HEK293 (cell line): ENCODE data around the gene RNU7-1.

Experiments
- CTCF ChIA-PET: fragments of 350-600 bp; formaldehyde crosslinking; extraction: SDS; loops from one replicate; lab custom pipeline; 2021; ENCODE audit warnings: antibody characterized with exemption; lab: Yijun Ruan, JAX
- POLR2A ChIA-PET: fragments of 300-600 bp; formaldehyde crosslinking; extraction: SDS; loops from one replicate; lab custom pipeline; 2020; ENCODE audit warnings: antibody characterized with exemption, inconsistent platforms; lab: Yijun Ruan, JAX
- H3K27ac ChIP-seq: fragments of 200-500 bp; sonication (Bioruptor generic); 2 replicates; pipeline ENCODE4 v1.5.1; 2014; ENCODE audit warnings: low read depth, low read length, control low read depth, inconsistent platforms; ENCODE audit errors: extremely low read depth
- H3K36me3 ChIP-seq, 2 experiments: fragments of 200-500 bp in 1 of 2; sonication (Bioruptor generic) in 1 of 2; 1 replicate in 1 of 2; 2 replicates in 1 of 2; pipeline ENCODE4 v1.5.1; 2014 to 2017; ENCODE audit warnings: inconsistent platforms in 2 of 2, low read length in 2 of 2; ENCODE audit not compliant: control insufficient read depth in 2 of 2, insufficient read depth in 1 of 2
- H3K4me1 ChIP-seq: fragments of 200-500 bp; sonication (Bioruptor generic); 2 replicates; pipeline ENCODE4 v1.5.1; 2014; ENCODE audit warnings: mild to moderate bottlenecking, low read length, inconsistent platforms; ENCODE audit not compliant: control insufficient read depth, insufficient read depth
- H3K4me3 ChIP-seq: 2 replicates; pipeline ENCODE4 v1.5.1; 2011; ENCODE audit warnings: low read depth, mild to moderate bottlenecking, control low read depth, low read length, moderate library complexity
- H3K9me3 ChIP-seq: fragments of 200-500 bp; sonication (Bioruptor generic); 2 replicates; pipeline ENCODE4 v1.5.1; 2014; ENCODE audit warnings: low read depth, low read length, inconsistent platforms; ENCODE audit not compliant: control insufficient read depth, insufficient read depth
- GLIS2 ChIP-seq: fragments of 450-650 bp; formaldehyde crosslinking; IDR thresholded peaks from 2 replicates; pipeline ENCODE4 v1.5.1; 2016; ENCODE audit warnings: missing biosample characterization, missing genetic modification characterization
- ZNF112 ChIP-seq: fragments of 450-650 bp; formaldehyde crosslinking; IDR thresholded peaks from 2 replicates; pipeline ENCODE4 v1.5.0; 2017; ENCODE audit warnings: missing biosample characterization, missing genetic modification characterization
- ZNF223 ChIP-seq: fragments of 450-650 bp; formaldehyde crosslinking; IDR thresholded peaks from 2 replicates; pipeline ENCODE4 v1.5.1; 2016; ENCODE audit warnings: missing biosample characterization, missing genetic modification characterization
- ZNF266 ChIP-seq: fragments of 450-650 bp; formaldehyde crosslinking; IDR thresholded peaks from 2 replicates; pipeline ENCODE4 v1.5.1; 2016; ENCODE audit warnings: missing biosample characterization, missing genetic modification characterization, low read depth
- TF ChIP-seq, protein P1 (sequence below): fragments of 450-650 bp; formaldehyde crosslinking; IDR thresholded peaks from 2 replicates; pipeline ENCODE4 v1.5.1; 2016; ENCODE audit warnings: missing biosample characterization, missing genetic modification characterization
- TF ChIP-seq, protein P2 (sequence below): fragments of 450-650 bp; formaldehyde crosslinking; conservative IDR thresholded peaks from 2 replicates; pipeline ENCODE4 v1.5.1; 2016; ENCODE audit warnings: low read depth, missing biosample characterization, missing genetic modification characterization
- TF ChIP-seq, protein P3 (sequence below): fragments of 450-650 bp; formaldehyde crosslinking; conservative IDR thresholded peaks from 2 replicates; pipeline ENCODE4 v1.5.1; 2016; ENCODE audit warnings: low read depth, missing biosample characterization, missing genetic modification characterization

Gene RNU7-1

DNA sequence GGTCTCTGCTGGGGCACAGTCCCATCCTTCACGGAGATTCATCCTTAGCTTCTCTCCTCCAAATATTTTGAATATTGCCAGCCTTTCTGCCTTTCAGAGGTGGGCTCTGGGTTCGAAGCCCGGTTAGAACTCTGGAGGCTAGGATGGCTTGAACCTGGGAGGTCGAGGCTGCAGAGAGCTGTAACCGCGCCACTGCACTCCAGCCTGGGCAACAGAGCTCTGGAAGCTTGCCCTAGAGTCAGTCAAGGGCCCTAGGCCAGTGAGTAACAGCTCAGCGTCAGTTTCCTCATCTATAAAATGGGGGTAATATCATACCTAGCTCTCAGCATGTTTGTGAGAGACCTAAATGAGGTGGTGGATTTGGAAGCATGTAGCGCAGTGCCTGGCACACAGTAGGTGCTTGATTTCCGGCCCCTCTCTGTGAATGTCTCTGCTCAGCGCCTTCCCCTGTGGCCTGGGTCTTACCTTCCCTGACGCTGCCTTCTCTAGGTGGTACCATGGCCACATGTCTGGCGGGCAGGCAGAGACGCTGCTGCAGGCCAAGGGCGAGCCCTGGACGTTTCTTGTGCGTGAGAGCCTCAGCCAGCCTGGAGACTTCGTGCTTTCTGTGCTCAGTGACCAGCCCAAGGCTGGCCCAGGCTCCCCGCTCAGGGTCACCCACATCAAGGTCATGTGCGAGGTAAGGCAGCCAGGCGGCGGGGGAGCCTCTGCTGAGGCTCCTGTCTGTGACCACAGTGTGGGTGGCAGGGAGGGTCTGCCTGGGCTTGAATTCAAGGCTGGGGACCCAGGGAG is 10.9 kb downstream of the RNU7-1 start (continued):
- TF ChIP-seq, protein P1, sequence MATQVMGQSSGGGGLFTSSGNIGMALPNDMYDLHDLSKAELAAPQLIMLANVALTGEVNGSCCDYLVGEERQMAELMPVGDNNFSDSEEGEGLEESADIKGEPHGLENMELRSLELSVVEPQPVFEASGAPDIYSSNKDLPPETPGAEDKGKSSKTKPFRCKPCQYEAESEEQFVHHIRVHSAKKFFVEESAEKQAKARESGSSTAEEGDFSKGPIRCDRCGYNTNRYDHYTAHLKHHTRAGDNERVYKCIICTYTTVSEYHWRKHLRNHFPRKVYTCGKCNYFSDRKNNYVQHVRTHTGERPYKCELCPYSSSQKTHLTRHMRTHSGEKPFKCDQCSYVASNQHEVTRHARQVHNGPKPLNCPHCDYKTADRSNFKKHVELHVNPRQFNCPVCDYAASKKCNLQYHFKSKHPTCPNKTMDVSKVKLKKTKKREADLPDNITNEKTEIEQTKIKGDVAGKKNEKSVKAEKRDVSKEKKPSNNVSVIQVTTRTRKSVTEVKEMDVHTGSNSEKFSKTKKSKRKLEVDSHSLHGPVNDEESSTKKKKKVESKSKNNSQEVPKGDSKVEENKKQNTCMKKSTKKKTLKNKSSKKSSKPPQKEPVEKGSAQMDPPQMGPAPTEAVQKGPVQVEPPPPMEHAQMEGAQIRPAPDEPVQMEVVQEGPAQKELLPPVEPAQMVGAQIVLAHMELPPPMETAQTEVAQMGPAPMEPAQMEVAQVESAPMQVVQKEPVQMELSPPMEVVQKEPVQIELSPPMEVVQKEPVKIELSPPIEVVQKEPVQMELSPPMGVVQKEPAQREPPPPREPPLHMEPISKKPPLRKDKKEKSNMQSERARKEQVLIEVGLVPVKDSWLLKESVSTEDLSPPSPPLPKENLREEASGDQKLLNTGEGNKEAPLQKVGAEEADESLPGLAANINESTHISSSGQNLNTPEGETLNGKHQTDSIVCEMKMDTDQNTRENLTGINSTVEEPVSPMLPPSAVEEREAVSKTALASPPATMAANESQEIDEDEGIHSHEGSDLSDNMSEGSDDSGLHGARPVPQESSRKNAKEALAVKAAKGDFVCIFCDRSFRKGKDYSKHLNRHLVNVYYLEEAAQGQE (tag by site-specific recombination), result no peak
- TF ChIP-seq ZNF223 (tag by site-specific recombination), result no peak
- TF ChIP-seq, protein P2, sequence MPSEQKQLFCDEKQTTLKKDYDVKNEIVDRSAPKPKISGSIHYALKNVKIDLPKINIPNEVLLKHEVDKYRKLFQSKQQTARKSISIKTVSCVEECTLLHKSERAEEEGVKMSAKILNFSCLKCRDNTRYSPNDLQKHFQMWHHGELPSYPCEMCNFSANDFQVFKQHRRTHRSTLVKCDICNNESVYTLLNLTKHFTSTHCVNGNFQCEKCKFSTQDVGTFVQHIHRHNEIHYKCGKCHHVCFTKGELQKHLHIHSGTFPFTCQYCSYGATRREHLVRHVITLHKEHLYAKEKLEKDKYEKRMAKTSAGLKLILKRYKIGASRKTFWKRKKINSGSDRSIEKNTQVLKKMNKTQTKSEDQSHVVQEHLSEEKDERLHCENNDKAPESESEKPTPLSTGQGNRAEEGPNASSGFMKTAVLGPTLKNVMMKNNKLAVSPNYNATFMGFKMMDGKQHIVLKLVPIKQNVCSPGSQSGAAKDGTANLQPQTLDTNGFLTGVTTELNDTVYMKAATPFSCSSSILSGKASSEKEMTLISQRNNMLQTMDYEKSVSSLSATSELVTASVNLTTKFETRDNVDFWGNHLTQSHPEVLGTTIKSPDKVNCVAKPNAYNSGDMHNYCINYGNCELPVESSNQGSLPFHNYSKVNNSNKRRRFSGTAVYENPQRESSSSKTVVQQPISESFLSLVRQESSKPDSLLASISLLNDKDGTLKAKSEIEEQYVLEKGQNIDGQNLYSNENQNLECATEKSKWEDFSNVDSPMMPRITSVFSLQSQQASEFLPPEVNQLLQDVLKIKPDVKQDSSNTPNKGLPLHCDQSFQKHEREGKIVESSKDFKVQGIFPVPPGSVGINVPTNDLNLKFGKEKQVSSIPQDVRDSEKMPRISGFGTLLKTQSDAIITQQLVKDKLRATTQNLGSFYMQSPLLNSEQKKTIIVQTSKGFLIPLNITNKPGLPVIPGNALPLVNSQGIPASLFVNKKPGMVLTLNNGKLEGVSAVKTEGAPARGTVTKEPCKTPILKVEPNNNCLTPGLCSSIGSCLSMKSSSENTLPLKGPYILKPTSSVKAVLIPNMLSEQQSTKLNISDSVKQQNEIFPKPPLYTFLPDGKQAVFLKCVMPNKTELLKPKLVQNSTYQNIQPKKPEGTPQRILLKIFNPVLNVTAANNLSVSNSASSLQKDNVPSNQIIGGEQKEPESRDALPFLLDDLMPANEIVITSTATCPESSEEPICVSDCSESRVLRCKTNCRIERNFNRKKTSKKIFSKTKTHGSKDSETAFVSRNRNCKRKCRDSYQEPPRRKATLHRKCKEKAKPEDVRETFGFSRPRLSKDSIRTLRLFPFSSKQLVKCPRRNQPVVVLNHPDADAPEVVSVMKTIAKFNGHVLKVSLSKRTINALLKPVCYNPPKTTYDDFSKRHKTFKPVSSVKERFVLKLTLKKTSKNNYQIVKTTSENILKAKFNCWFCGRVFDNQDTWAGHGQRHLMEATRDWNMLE (tag by site-specific recombination), result no peak

DNA sequence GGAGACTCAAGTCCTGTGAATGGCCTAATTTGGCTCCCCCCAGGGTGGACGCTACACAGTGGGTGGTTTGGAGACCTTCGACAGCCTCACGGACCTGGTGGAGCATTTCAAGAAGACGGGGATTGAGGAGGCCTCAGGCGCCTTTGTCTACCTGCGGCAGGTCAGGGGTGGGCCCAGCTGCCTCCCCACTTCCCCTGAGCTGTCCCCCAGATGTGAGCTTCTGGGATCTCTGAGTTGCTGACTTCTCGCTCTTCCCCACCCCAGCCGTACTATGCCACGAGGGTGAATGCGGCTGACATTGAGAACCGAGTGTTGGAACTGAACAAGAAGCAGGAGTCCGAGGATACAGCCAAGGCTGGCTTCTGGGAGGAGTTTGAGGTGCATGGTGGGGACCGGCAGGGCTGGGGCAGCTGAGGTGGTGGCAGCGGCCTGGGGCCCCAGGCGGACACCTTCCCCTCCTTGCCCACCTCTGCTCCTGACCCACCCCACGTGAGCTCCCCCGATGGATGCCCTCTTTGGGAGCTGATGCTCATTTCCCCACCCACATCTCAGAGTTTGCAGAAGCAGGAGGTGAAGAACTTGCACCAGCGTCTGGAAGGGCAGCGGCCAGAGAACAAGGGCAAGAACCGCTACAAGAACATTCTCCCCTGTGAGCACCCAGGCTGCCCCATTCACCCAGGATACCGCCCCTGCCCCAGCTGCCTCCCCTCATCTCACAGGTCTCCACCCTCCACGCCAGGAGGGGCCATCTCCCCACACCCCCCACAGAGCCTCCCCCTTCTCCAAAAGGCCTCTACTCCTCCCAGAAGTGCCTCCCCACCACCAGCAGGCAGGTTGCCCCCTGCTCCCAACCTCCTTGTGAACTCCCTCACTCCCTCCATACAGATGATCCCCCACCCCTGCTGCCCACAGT is 11.7 kb downstream of the RNU7-1 start:
- no peaks in the 10 kb centered on the region for H3K36me3 ChIP-seq
- no peaks in the 10 kb centered on the region for H3K9me3 ChIP-seq
- no peak overlapping the region for H3K27ac ChIP-seq
- H3K4me1 ChIP-seq, result no peaks in the 10 kb centered on the region
- no peak overlapping the region for H3K4me3 ChIP-seq
- POLR2A ChIA-PET, result interaction anchor here (0.6 to 1.3 kb wide), 2 partner anchors 11 to 189 kb away, joined by 3 to 4 read pairs; partner anchors contain the start of gene C12orf57
- CTCF ChIA-PET, result interaction anchor here (0.8 to 1.5 kb wide), 3 partner anchors 8 to 10 kb away, joined by 4 to 8 read pairs (median 5); no protein-coding TSS in a partner anchor
- TF ChIP-seq GLIS2 (tag by site-specific recombination) (0 out of 2 replicates have a peak, but pooled peaks have one; percentile 40), ZNF266 (no peak)

DNA sequence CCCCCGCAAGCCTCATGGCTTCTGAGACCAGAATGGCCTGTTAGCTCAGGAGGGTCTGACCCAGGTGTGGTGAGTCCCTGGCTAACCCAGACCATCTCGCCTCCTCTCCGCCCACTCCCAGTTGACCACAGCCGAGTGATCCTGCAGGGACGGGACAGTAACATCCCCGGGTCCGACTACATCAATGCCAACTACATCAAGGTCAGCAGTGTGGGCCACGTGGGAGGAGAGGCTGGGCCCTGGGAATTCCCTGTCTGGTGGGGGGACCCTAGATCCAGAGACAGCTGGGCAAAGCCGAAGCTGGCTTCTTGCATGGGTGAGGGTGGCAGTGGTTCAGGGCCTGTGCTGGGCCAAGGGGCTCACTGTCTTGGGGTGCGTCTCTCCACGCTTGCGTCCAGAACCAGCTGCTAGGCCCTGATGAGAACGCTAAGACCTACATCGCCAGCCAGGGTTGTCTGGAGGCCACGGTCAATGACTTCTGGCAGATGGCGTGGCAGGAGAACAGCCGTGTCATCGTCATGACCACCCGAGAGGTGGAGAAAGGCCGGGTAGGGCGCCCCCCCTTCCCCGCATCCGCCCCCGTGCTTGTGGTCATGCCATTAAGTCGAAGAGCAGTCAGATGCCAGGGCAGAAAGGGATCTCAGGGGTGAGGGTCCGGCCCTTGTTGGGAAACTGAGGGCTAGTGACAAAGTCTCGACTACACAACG is 12.6 kb downstream of the RNU7-1 start:
- Histone ChIP-seq H3K27ac (no peak overlapping the region), H3K9me3 (no peaks in the 10 kb centered on the region), H3K4me3 (no peak overlapping the region), H3K4me1 (no peaks in the 10 kb centered on the region), H3K36me3 (no peaks in the 10 kb centered on the region)
- ChIA-PET POLR2A (interaction anchor here (0.5 to 0.6 kb wide), 2 partner anchors 10 to 190 kb away, joined by 3 read pairs; no protein-coding TSS in a partner anchor), CTCF (interaction anchor here (0.6 to 0.8 kb wide), 3 partner anchors 10 to 940 kb away, joined by 3 to 5 read pairs (median 5); no protein-coding TSS in a partner anchor)
- TF ChIP-seq ZNF112, result no peak
- TF ChIP-seq, protein P3, sequence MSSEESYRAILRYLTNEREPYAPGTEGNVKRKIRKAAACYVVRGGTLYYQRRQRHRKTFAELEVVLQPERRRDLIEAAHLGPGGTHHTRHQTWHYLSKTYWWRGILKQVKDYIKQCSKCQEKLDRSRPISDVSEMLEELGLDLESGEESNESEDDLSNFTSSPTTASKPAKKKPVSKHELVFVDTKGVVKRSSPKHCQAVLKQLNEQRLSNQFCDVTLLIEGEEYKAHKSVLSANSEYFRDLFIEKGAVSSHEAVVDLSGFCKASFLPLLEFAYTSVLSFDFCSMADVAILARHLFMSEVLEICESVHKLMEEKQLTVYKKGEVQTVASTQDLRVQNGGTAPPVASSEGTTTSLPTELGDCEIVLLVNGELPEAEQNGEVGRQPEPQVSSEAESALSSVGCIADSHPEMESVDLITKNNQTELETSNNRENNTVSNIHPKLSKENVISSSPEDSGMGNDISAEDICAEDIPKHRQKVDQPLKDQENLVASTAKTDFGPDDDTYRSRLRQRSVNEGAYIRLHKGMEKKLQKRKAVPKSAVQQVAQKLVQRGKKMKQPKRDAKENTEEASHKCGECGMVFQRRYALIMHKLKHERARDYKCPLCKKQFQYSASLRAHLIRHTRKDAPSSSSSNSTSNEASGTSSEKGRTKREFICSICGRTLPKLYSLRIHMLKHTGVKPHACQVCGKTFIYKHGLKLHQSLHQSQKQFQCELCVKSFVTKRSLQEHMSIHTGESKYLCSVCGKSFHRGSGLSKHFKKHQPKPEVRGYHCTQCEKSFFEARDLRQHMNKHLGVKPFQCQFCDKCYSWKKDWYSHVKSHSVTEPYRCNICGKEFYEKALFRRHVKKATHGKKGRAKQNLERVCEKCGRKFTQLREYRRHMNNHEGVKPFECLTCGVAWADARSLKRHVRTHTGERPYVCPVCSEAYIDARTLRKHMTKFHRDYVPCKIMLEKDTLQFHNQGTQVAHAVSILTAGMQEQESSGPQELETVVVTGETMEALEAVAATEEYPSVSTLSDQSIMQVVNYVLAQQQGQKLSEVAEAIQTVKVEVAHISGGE (tag by site-specific recombination), result no peak
